GM11168 (cell line): Measurements from ENCODE around the gene ZNF550.
"Not testable (repeated sequence)": the region's sequence is repeated elsewhere in the genome, so short reads cannot be mapped to it uniquely, and the experiment has no call there.

Experiments
- in situ Hi-C: fragments of 300-500 bp; cut with MboI; formaldehyde crosslinking; loops from one replicate; pipeline ENCODE4 v1.12.0; 2022; ENCODE audit warnings: low sequenced_read_pairs; ENCODE audit not compliant: unreplicated experiment

ZNF550 gene

DNA sequence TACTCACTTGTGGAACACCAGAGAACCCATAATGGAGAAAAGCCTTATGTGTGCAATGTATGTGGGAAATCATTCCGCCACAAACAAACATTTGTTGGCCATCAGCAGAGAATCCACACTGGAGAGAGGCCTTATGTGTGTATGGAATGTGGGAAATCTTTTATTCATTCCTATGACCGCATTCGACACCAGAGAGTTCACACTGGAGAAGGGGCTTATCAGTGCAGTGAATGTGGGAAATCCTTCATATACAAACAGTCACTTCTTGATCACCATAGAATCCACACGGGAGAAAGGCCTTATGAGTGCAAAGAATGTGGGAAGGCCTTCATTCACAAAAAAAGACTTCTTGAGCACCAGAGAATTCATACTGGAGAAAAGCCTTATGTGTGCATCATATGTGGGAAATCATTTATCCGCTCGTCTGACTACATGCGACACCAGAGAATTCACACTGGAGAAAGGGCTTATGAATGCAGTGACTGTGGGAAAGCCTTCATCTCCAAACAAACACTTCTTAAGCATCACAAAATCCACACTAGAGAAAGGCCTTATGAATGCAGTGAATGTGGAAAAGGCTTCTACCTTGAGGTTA is 21.6 kb downstream of the ZNF550 start:
- in situ Hi-C loops = no loop called here

DNA sequence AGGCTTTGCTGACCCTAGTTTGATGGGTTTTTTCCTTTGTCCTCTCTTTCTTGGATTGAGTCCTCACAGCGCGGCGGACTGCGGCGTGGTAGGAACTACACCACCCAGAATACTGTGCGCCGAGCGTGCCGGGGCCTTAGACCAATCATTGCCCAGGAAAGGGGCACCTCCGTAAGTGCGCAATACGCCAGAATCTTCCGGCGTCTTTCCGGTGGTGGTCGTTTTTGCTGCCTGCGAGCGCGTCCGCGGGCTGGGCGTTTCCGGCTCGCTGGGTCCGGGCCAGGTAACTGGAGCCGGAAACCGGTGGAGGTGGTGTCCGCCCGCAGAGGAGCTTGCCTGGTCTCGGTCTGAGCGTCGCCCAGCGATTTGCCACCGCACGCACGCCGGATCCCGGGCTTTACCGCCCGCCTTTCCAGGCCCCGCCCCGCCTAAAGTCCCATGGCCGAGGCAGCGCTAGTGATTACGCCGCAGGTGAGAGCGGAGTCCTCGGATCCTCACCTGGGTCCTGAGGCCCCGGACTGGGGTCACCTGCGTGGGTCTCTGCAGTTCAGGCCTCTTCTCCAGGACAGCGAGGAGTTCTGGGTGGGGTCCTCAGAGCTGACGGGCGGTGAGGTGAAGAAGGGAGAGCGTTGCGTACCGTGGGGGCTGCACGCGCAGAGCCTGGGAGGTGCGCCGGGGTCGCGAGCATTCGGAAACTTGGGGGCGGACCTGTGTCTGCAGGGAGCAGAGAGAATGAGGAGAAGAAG is 32.4 kb downstream of the ZNF550 start, which contains the start of gene ZNF549:
ZNF549 (plus strand) TSS at position 221 of the 746 bp plus-strand sequence; CDS start at position 439, 218 bp downstream.
- in situ Hi-C loops = no loop called here

GRCh38 chr19:57518021-57518420 is 41.6 kb downstream of the ZNF550 start:
- in situ Hi-C loops = not testable (repeated sequence)

DNA sequence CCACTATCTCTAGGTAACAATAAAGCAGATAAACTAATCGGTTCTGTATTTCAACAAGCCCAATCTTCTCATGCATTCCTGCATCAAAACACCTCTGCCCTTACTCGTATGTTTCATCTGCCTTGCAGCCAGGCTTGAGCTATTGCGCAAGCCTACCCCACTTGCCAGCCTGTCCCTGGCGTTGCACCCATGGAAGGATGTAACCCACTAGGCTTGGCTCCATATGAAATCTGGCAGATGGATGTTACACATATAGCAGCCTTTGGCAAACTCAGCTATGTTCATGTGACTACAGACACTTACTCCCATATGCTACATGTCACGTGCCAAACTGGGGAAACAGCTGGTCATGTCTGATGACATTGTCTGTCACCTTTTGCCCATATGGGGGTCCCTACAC is 44.4 kb downstream of the ZNF550 start:
- in situ Hi-C loops = no loop called here

- in situ Hi-C loops = no loop called here
Observed at GRCh38 chr19:57512845-57513244, 46.8 kb downstream of the ZNF550 start.

DNA sequence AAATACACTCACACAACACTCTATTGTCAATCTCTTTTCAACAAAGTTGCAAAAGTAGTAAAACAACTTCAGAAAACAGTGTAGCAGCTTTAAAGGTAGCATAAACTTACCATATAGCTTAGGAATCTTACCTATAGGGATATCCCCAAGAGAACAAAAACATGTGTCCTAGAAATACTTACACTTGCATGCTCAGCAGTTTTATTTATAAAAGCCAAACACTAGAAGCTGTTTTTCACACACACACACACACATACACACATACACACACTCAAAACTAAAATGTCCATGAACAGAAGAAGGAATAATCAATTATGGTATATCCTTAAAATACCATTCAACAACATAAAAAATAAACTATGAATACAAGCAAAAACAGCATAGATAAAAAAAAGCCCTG is 48.2 kb downstream of the ZNF550 start:
- in situ Hi-C loops = no loop called here

GRCh38 chr19:57506163-57506562 is 53.5 kb downstream of the ZNF550 start:
- in situ Hi-C loops = no loop called here

DNA sequence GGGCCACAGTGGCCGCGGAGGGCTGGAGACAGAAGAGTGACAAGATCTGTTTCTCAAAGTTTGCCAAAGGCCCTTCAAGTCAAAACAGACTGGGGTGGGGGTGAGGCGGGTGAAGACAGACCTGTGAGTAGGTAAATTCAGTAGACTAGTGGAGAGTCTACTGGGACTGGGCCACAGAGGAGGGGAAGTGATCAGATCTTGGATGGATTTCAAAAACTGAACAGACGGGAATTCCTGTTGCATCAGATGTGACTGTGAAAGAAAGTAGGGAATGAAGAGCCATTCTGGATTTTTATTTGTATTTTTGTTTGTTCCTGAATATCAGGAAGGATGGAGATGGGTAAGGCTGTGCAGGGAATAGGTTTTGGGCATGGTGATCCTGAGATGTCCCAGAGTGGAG is 59.3 kb downstream of the ZNF550 start:
- in situ Hi-C loops = not testable (repeated sequence)

DNA sequence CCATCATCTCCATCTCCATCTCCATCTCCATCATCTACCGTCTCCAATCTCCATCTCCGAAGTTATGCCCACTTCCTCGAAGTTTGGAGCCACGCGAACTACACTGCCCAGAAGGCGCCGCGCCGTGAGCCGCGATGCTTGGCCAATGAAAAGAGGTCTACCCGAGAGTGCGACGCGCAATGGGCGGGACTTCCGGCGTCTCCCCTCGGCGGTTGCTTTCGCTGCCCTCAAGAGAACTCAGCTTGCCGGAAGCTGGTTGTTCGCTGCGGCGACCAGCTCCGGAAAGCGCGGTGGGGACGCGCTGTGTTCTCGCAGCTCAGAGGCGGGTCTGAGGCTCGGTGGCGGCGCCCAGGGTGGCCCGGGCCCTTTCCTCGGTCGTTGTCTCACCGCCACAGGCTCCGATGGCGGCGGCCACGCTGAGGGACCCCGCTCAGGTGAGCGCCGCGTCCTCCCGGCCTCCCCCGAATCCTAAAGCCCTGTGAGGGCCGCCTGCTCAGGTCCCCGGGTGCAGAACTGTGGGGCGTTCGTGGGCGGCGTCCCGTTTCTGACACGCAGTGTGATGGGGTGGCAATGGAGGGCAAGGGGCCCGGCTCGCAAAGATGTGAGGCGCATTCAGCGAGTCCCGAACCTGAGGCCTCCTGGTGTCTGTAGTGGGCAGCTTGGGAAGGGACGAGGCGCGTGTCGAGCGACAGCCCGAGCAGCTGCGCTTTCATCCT is 59.8 kb downstream of the ZNF550 start, which contains the start of gene ZNF773:
ZNF773 (plus strand) TSS at position 259 of the 716 bp plus-strand sequence; CDS start at position 402, 143 bp downstream.
- in situ Hi-C loops = not testable (repeated sequence)

DNA sequence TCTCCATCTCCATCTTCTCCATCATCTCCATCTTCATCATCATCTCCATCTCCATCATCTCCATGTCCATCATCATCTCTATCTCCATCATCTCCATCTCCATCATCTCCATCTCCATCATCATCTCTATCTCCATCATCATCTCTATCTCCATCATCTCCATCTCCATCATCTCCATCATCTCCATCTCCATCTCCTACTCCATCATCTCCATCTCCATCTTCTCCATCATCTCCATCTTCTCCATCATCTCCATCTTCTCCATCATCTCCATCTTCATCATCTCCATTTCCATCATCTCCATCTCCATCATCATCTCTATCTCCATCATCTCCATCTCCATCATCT is 60.4 kb downstream of the ZNF550 start:
- in situ Hi-C loops = not testable (repeated sequence)

DNA sequence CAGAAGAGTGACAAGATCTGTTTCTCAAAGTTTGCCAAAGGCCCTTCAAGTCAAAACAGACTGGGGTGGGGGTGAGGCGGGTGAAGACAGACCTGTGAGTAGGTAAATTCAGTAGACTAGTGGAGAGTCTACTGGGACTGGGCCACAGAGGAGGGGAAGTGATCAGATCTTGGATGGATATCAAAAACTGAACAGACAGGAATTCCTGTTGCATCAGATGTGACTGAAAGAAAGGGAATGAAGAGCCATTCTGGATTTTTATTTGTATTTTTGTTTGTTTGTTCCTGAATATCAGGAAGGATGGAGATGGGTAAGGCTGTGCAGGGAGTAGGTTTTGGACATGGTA is 71.4 kb downstream of the ZNF550 start:
- in situ Hi-C loops = not testable (repeated sequence)

GRCh38 chr19:57487477-57488298 is 72.0 kb downstream of the ZNF550 start, which contains the start of gene ZNF419:
Gene ZNF419, plus strand, starts transcription at chr19:57487750. Its CDS starts 201 bp downstream, at chr19:57487951.
- in situ Hi-C loops = not testable (repeated sequence)
